DMS153 treated with DMSO at 0.1 percent for 48 hours (cell line): ENCODE data around the gene GCN1.
A peak's percentile ranks its signal among the peaks of the same experiment; 100 is the strongest.

Experiments used
- DNase-seq: peaks from one replicate; lab custom pipeline; 2025; ENCODE audit not compliant: unreplicated experiment; lab: John Stamatoyannopoulos, UW

GCN1 gene

GRCh38 chr12:120118321-120119061, 76.0 kb downstream of the GCN1 start:
- no peak for DNase-seq

DNA sequence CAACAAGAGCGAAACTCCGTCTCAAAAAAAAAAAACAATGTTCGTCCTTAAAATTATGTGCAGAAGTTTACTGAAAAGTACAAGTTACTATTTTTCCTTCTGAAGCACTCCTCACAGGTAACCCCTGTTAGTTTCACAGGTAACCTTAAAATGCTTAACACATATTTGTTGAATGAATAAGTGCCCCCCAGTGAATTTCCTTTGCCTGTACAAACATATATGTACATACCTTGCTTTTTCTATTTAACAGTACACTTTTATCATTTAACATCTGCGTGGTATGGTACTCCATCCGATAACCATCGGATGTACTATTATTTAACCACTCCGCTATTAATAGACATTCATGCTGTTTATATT, 76.6 kb downstream of the GCN1 start:
- DNase-seq, result no peak

DNA sequence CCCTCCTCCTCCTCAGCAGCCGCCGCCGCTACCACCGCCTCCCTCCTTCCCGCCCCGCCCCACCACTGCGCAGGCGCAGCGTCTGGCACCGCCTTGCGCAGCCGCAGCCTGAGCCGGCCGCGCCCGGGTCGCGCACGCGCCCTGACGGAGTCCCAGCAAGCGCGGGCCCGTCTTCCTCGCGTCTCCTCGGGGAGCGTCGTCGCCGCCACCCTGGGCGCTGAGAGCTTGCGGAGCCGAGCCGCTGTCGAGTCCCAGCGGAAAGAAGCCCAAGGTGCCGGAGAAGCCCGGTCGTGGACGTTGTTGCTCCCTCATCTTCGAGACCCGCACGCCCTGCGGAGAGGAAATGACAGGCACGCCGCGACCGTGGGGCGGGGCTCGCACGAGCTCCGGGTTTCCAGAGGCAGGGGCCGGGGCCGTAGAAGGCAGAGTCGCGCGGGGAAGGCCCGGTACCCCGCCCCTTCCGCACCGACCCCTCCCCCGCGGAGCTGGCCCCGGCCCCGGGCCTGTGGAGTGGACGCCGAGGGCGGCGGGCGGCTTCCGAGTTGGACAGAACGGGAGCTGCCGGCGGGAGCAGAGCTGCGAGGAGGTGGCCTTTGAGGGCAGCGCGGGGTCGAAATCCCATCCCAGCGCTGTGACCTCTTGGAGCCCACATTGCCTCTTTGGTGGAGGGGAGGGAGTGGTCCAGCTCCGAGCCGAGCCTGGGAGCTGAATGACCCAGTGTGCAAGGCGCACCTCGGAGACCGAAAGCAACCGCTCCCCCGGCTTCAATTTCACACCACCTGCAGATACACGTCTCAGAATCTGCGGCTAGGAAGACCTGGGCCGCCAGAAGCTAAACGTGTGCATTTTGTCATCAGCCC, 77.5 kb downstream of the GCN1 start:
- peak; percentile 84 for DNase-seq

- DNase-seq, result no peak
Measured at GRCh38 chr12:120116441-120116791, 78.1 kb downstream of the GCN1 start, which contains the start of gene RAB35. TSS of gene RAB35 (minus strand) at chr12:120116753. CDS start at chr12:120116650, 103 bp downstream.

GRCh38 chr12:120115692-120116440, 78.6 kb downstream of the GCN1 start:
- DNase-seq, result no peak

GRCh38 chr12:120115066-120115465, 79.4 kb downstream of the GCN1 start:
- DNase-seq, result no peak

DNA sequence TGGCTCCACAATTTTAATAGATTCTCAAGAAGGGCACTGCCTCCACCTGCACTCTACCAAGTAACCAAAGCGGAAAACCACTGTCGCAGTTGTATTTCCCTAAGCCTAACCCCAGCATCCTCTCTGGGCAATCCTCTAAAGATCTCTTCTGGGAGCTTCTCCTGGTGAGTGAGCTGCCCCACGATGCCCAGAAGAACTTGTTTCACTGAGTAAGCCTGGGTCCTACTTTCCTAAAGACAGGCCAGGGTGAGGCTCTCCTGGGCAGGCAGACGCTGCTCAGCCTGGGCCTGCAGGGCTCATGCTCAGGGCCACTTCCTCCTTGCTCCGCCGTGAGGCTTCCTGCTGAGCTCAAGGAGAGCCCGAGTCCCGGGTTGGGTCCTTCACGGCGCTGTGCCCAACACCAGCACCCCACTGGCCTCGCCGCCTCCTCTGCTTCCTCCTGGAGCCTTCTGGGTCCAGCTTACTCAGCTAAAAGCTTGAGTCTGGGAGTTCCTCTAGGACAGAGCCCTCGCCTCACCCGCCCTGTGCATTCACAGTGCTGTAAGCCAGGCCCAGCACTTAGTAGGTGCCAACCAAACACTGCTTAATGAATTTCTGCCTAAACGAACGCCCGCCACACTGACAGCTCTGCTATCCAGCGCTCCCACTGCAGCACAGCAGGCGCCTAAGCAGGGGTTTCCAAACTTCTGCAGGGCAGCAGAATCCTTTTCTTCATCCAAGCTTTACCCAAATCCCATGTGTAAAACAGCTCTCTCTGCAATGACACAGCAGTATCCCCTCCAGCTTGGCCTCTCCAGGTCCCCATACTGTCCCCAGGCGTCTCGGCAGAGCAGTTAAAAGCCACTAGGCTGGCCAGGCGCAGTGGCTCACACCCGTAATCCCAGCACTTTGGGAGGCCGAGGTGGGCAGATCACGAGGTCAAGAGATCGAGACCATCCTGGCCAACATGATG, 83.7 kb downstream of the GCN1 start:
- no peak for DNase-seq

GRCh38 chr12:120109570-120110267, 84.8 kb downstream of the GCN1 start:
- DNase-seq, result no peak

DNA sequence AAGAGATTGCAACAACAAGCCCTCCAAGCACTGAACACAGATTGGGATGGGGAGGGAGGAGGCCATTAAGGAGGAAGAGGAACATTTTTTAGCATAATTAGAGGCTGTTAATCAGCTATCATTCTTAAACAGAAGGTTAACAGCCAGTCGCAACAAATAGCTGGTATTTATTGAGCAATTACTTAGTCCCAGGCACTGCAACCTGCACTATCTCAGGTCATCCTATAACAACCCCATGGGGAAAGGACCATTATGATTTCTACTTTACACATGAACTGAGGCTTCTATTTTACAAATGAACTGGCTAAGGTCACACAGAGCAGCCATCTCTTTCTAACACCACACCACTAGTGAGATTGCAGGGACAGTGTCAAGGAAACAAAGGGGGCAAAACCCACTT, 88.4 kb downstream of the GCN1 start:
- DNase-seq, result no peak

GRCh38 chr12:120103371-120103770, 91.1 kb downstream of the GCN1 start:
- no peak for DNase-seq

GRCh38 chr12:120103044-120103338, 91.5 kb downstream of the GCN1 start:
- DNase-seq, result no peak

GRCh38 chr12:120102189-120103043, 92.1 kb downstream of the GCN1 start:
- DNase-seq, result no peak

DNA sequence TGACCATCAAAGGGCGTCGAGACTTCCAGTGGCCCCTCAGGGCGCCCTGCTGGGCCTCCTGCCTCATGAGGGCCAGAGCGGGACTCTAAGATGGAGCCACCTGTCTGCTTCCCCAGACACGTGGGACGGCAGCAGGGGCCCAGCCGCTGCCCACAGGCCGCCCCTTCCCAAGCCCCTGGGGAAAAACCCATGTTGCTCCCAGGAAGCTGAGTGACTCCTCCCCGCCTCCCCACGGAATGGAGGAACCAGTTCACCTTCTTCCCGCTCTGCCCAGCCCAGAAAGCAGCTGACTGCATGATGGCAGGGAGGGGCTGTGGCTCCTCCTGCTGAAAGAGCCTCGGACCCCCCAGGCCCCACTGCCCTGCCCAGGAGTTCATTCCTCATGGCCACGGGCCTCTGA, 92.9 kb downstream of the GCN1 start:
- DNase-seq, result no peak

GRCh38 chr12:120101182-120101581, 93.3 kb downstream of the GCN1 start:
- DNase-seq, result no peak

DNA sequence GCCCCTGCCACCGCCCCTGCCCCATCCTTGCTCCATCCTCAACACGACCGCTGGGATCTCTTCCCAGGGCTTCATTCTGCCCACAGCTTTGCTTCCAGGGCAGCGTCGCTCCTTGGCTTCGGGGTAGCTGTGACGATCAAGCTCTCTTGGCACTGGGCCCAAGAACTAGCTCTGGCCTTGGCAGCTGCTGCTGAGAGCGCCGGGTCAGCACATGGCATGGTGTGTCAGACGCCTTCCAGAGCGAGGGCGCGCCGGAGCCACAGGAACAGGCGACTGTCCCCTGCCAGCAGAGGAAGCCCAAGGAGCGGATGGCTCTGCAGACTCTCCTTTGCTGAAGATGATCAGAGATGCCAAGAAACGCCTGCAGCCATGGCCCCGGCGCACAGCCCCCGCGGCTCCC, 93.9 kb downstream of the GCN1 start:
- DNase-seq, result no peak

DNA sequence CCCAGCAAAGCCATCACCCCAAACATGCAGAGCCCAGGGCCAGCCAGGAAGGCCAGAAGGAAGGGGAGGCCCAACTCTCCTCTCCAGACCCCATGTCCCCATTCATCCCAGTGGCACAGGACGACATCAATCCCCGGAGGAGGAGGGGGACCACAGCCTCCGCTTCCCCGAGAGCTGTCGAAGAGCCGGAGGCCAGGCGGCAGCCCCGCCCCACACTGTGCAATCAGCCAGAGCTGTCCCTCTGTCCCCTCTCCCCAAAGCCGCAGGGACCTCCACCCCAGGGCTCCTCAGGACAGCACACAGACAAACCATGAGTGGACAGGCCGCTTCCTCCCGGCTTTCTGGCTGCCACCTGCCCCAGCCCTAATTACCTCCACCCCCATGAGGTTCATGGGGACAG, 94.8 kb downstream of the GCN1 start:
- DNase-seq, result no peak

DNA sequence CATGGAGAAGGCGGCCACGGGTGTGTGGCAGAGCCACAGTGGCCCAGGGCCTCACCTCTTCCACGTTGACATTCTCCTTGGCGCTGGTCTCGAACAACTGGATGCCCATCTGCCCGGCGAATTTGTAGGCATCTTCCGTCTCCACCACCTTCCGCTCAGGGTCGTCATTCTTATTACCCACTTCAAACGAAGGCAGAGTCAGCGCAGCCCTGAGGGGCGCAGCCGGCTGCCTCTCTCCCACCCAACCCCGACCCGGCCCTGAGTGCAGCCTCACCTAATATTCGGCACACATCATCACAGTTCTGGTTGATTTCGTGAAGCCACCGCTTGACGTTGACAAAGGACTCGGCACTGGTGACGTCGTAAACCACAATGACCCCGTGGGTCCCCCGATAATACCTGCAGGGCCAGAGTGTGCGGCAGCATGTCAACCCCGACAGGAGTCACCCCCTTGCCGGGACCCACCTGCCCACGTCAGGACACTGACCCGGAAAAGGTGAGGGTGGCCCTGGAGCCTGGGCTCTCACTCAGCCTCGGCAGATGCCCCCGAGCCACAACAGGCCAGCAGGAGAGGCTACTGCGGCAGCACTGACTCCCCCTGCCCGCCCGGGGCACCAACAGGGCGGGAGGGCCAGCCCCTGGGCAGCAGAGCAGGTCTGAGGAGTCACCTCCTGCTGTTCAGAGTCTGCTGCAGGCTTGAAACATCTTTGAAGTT, 95.6 kb downstream of the GCN1 start:
- DNase-seq, result no peak

DNA sequence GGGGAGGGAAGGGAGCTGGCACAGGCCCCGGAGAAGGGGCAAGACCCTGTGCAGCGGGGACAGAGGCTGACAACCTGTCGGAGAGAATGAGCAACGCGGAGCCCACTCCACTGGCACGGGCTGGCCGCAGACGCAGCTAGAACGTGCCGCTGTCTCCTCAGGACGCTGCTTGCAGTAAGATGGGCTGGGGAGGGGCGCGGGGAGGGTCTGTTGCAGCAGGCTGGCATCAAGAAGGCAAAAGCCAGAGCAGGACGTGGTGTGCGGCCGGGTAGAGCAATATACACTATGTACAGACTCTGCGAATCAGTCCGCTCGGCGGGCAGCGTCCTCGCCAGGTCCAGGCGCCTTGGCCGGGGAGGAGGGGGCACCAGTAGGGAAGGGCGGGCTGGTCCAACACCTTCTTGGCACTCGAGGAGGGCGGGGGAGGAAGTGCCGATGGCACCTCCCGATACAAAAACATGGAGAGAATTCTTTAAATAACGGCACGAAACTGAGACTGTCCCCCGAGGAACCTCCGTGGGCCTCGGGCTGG, 97.8 kb downstream of the GCN1 start:
- DNase-seq, result no peak
